OCI-M1 (cell line): ENCODE results near the gene RHOBTB1.
A peak's percentile ranks its signal among the peaks of the same experiment; 100 is the strongest.
"Not testable (repeated sequence)": the region's sequence is repeated elsewhere in the genome, so short reads cannot be mapped to it uniquely, and the experiment has no call there.

Experiments
- DNase-seq: peaks from one replicate; lab custom pipeline; 2025; lab: John Stamatoyannopoulos, UW

RHOBTB1 gene

DNA sequence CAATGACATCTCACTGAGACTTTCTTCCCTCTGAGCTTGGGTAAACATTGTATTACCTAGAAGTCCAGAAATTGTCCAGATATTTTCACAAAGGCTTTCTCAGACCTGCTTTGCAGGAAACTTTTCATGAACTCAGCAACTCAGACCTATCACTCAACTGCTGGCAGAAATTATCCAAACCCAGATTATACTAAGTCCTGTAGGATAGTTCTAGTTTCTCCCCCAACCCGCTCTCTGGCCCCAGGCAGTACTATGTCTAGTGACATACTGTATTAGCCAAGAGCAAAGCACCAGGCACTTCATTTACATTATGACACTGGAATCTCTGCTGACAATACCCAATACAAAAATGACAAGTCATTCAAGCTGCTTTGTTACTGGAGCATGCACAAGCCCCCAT is 75.0 kb downstream of the RHOBTB1 start:
- no peak for DNase-seq

DNA sequence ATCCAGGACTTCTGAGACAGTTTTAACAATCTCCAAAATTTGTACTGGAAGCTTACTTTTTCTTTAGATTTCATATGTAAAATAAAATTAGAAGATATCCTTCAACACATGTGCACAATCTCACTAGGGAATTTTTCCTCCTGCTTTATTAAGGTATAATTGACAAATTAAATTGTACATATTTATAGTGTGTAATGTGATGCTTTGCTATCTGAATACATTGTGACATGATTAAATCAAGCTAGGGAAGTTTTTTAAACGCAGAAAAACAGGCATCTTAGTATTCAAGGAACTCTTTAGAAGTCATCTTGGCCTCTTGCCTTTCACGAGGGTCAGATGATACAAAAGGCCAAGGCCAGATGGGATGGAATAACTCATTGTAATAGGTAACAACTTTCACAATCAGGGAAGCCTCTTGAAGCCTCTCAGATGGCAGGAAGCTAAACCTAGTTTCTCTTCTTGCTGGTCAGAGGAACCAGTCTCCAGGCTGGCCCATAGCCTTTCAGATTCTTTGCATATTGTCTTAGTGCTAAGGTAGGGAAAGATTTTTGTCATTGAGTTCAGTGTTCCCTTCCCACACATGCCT is 78.7 kb downstream of the RHOBTB1 start:
- peak; percentile 12 for DNase-seq

DNA sequence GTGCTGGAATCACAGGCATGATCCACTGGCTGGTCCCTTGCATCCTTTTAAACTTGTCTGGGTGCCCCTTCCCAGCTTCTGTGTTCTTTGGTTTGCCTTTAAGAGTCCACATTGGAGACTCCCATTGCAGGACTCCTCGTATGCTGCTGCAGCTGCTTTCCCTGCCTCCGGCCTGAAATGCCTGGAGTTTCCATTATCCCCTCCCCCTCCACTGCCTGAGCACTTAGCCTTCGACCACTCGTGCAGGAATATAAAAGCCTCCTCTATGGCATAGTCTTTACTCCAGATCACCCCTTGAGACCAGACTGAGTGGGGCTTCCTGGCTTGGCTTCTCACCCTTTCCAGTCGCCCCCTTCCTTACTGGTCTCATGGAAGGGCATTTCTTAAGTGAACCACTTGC is 80.2 kb downstream of the RHOBTB1 start:
- DNase-seq: no peak

DNA sequence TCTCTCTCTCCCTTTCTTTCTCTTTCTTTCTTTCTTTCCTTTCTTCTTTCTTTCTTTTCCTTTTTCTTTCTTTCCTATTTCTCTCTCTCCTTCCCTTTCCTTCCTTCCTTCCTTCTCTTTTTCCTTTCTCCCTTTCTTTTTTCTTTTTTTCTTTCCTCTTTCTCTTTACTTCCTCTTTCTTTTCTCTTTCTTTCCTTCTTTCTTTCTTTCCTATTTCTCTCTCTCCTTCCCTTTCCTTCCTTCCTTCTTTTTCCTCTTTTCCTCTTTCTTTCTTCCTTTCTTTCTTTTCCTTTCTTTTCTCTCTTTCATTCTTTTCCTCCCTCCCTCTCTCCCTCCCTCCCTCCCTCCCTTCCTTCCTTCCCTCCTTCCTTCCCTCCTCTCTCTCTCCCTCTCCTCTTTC is 81.5 kb downstream of the RHOBTB1 start:
- no peak for DNase-seq

DNA sequence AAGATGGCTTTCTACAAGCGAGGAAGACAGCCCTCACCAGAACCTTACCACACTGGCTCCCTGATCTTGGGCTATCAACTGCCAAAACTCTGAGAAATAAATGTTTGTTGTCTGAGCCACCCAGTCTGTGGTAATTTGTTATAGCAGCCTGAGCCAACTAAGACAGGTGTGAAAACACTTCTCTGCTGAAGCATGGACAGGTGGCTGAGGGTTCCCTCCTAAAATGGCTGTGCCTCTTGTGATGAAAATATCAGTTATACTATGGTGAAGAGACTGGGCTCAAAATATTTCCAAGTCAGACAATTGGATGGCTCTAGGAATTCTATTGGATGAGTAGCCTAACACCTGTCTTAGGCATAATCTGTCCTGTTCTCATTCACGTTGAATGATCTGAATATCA is 87.6 kb downstream of the RHOBTB1 start:
- DNase-seq: peak; percentile 5

DNA sequence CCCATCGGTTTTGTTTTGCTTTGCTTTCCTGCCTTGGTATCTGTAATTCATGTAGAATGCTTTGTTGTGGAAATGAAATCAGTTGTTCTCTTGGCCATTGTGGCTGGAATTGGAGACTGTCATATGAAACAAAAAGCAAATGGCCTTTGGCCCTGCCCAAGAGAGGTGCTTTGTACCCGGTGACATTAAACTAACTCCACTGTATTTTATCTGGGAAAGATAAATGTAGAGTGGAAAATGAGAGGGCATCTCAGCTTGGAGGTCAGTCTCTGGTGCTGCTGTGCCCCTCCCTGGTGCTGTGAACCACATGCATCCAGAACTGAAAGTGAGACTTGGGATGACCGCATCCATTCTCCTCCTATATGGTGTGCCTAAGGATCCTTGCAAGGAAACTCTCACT is 90.3 kb downstream of the RHOBTB1 start:
- DNase-seq: no peak

DNA sequence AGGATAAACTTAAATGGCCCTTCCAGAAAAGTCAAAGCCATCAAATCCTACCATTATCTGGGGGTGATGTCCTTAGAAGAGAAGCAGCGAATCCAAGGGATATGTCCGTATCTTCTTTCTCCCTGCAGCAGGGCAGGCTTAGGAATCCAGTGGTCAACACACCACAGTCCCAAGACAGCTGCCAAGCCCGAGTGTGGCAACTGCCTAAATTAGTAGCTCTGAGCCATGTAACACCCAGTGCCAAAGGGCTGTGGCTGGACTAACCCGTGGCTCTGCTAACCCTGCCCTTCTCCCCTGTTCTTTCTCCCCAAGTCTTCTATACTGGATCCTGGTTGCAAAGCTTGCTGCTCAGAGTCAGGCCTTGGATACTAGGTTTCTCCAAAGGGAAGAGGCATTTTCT is 90.9 kb downstream of the RHOBTB1 start:
- no peak for DNase-seq

DNA sequence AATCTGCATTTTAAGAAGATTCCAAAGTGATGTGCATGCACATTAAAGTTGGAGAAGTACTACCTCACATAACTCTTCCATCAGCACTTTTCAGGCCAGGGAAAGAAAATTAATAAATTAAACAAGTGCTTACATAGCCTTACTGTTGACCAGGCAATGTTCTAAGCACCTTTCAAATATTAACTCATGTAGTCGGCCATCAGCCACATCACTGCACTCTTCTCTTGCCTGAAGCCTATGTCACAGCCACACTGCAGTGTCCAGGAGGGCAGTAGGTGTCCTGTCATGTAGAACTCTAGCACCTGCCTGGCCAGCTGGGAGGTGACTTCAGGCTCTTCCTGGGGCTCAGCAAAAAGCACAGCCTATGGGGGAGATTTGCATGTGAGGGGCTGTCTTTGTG is 94.2 kb downstream of the RHOBTB1 start:
- DNase-seq: no peak

DNA sequence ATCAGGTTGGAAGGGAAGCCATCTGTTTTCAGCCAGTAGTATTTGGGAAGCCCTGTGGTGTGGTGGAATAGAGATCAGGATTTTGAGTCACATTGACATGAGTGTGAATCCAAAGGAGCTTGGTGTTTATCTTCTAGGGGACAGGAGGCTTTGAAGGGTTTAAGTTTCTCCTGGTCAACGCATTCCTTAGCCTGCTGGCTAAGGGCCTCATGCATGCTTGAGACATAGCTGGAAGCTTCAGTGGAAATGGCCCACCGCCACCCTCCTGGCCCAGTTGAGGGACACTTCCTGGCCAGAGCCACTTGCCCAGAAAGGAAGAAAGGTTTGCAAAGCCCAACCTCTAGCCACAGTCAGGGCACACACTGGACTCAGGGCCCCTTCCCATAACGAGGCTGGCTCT is 94.8 kb downstream of the RHOBTB1 start:
- DNase-seq: no peak

DNA sequence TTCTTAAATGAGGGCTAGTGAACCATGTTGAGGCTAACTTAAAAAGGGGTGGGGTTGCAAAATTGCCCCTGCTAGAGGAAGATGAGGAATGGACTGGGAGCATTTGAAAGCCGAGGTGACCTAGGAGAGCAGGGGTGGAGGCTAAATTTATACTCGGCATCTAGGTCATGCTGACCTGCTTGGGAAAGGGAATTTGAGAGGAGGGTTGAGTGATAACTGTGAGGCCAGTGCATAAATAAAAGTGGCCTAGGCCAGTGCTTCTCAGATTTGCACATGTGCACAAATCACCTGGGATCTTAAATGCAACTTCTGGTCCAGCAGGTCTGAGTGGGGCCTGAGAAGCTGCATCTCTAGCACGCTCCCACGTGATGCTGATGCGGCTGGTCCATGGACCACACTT is 95.3 kb downstream of the RHOBTB1 start:
- DNase-seq: no peak

DNA sequence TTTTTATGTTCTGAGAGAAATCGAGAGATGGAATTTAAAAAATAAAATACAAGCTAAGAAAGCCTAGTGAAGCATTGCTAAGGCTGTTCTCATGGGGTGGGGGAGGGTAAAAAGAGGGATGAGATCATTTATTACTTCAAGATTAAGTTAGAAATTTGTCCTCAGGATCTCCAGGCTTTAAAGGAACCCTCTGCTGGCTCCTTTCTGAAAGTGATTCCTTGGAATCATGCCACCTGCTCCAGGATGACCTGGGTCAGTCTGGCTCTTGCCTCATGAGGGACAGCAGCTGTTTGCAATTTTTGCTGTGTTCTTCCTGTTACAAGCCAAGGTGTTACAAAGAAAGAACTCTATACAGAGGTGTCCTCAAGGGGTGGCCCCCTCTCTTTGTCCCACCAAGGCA is 95.9 kb downstream of the RHOBTB1 start:
- DNase-seq: no peak

DNA sequence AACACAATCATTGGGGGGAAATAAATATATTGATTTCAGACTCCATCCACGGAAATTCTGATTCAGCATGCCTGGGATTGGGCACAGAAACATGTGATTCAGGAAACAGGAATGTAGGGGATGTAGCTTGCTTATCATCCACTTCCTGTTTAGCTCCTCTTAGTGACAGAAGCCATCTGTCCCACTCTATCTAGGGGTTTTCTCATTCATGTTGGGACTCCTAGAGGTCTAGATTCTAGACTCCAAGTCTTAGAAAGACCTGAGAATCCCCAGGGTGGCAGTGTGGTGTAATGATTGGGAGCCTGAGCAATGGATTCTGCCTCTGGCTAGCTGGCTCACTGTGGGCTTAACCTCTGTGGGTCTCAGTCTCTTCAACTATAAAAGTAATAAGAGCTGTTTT is 97.8 kb downstream of the RHOBTB1 start:
- DNase-seq: peak; percentile 54

DNA sequence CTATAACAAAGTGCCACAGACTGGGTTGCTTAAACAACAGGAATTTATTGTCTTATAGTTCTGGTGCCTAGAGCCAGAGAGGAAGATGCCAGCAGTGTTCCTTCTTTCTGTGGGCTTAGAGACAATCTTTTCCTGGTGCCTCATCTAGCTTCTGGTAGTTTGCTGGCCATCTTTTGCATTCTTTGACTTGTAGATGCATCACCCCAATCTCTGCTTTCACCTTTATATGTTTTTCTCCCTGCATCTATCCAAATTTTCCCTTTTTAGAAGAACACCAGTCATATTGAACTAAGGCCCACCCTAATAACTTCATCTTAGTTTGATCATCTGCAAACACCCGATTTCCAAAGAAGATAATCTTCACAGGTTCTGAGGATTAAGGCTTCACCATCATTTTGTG is 98.9 kb downstream of the RHOBTB1 start:
- no peak for DNase-seq

DNA sequence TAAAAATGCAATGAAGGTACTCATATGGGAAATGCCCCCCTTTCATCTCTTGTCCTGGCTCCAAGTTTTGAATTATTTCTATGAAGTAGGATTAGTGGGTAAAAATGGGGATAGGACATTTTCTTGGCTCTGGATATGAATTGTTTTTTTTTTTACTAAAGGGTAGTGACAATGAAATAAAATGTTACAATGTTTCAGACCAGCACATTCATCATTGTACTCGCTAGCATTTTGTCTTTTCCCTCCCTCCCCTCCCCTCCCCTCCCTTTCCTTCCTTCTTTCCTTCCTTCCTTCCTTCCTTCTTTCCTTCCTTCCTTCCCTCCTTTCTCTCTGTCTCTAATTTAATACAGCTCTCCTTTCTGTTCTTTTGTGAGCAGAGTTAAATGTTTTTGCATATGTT is 101.3 kb downstream of the RHOBTB1 start:
- DNase-seq: no peak

DNA sequence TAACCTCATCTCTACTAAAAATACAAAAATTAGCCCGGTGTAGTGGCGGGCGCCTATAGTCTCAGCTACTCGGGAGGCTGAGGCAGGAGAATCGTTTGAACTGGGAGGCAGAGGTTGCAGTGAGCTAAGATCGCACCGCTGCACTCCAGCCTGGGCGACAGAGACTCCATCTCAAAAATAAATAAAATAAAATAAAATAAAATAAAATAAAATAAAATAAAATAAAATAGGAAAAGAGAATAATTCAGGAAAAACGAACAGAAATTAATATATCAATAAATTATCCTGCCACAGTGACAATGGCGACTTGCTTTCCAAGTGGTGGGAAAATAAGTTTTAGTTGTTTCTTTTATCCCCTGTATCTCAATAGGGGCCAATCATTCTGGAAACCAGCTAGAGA is 102.8 kb downstream of the RHOBTB1 start:
- not testable (repeated sequence) for DNase-seq

DNA sequence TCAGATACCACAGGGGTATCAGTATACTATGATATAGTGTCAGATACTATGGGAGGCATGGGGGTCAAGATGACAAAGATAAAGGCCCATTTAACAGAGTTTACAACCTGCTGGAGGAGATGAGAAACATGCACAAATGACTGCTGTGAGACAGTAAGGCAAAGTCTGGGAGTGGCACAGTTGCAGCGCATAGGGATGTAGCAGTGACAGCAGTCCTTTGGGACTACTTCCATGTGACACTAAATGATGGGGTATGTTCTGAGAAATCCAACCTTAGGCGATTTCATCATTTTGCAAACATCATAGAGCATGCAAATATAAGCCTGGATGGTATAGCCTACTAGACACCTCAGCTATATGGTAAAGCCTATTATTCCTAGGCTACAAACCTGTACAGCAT is 108.9 kb downstream of the RHOBTB1 start:
- no peak for DNase-seq

DNA sequence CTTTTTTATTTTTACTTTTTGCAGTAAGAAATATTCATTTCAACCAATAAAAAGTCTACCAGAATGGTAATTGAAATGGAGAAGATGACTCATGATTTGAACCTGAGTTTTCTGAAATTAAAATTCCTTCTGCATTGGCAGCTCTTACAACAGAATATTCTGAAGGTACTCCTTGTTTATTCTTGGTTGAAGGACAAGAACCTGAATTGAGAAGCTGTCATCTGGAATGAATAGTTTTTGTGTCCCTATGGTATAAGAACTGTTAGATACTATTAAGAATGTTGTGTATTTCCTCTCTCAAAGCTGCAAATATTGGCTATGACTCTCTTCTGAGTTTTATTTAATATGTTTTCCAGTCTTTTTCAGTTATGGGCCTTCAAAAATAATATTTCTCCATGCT is 109.6 kb downstream of the RHOBTB1 start:
- no peak for DNase-seq

DNA sequence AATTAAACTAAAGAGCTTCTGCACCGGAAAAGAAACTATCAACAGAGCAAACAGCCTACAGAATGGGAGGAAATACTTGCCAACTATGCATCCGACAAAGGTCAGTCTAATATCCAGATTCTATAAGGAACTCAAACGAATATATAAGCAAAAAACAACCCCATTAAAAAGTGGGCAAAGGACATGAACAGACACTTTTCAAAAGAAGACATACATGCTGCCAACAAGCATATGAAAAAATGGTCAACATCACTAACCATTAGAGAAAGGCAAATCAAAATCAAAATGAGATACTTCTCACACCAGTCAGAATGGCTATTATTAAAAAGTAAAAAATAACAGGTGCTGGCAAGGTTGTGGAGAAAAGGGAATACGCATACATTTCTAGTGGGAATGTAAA is 111.8 kb downstream of the RHOBTB1 start:
- not testable (repeated sequence) for DNase-seq

DNA sequence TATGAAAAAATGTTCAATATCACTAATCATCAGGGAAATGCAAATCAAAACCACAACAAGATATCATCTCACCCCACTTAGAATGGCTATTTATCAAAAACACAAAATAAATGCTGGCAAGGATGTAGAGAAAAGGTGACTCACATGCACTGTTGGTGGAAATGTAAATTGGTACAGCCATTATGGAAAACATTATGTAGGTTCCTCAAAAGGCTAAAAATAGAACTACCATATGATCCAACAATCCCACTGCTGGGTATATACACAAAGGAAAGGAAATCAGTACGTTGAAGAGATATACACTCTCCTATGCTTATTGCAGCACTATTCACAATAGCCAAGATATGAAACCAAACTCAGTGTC is 115.5 kb downstream of the RHOBTB1 start:
- DNase-seq: peak; percentile 84

DNA sequence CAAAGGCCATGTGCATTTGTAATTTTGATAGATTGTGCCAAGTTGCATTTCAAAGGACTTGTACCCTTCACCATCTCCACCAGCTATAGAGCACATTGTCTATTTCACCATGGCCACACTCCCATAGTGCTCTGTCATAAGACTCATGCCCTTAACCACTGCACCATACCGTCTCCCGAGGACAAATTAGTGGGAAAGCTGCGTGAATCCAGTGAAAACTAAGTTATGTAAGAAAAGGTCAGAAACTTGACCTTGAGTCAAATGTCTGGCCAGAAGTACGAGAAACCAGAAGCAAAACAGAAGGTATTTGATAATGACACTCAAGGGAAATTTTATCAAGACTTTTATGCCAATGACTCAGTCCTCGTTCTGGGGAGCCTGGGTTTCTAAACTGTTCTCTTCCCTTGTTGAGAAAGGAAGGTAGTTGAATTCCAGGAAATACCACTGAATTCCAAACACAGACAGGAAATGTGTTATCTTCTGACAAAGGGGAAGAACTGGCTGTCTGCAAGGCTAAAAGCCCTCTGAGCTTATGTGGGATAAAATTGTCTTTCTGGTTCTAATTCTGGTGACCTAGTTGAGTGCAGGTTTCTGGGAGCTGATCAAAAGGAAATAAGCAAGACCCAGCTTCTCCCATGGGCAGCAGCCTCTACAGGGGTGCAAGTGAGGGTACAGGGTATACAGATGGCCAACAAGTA is 116.0 kb downstream of the RHOBTB1 start:
- peak; percentile 94 for DNase-seq

DNA sequence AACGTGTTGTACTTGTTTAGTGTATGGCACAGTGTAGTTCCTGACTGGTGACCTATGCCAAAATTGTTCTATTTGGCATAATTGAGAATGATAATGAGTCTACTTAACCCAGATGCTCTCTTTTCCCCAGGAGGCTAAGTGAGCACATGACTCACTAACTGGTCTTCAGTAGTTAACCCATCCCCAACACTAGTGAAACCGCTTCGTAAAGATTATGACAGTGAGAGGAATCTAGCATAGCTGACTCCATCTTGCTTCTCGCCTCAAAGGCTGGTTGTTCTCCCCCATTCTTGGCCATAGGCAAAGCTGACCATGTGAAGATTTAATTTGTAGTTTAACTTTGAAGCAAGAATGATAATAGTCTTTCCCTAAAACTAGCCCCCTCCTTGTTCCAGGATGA is 118.5 kb downstream of the RHOBTB1 start:
- DNase-seq: no peak

DNA sequence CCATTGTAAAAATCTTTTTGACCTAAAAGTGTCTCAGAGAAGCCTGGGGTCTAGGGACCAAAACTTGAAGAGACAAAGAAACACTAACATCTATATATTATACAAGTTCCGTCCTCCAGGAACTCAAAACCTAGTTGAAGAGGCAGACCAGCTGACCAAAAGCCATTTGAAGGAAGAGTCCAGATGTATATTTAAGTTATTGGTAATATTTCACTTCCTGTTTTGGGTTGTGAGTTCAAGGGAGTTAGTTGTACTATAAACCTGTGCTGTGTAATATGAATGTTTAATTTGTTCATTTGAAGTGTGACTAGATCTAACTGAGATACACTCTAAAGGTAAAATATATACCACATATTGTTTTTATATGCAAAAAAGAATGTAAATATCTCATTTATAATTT is 120.7 kb downstream of the RHOBTB1 start:
- DNase-seq: peak; percentile 22

DNA sequence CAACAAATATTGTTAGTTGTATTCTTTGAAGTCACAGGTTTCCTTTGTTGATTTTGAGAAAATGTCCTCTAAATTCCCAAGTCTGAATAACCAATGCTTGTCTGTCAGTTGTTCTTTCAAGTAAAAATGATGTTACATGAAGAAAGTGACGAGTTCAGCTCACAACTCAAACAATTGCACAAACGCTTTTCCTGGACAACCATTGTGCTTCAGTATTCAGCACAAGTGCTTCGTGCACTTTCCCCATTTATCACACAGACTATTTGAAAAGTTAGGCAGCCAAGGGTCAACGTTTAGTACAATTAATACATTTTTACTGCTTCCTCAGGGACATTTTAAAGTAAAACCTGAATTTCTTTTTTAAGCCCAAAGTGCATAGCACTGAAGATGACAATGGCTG is 121.2 kb downstream of the RHOBTB1 start:
- no peak for DNase-seq

DNA sequence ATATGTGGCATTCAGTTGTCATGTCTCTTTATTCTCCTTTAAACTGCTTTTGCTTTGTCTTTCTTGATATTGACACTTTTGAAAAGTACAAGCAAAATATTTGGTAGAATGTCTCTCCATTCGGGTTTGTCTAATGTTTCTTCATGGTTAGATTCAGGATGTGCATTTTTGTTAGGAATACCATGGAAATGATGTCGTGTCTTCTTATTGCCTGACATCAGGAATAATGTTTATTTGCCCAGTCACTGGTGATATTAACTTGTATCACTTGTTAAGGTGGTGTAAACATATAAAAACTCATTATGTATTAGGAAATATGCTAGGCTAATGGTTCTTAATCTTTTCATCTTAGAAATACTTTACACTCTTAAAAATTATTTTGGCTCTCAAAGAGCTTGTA is 122.3 kb downstream of the RHOBTB1 start:
- DNase-seq: no peak
